GM06990 (cell line): ENCODE data around the gene ATOH8.
A peak's percentile ranks its signal among the peaks of the same experiment; 100 is the strongest.

Source experiments
- DNase-seq: peaks from one replicate; pipeline ENCODE4 v3.0.0-alpha.2; 2011; ENCODE audit not compliant: insufficient read length; ENCODE audit errors: extremely low read depth
- H3K27me3 ChIP-seq: replicated peaks from 2 replicates; pipeline ENCODE4 v1.6.0; 2011; ENCODE audit warnings: low read length; ENCODE audit not compliant: control insufficient read depth, insufficient read depth
- H3K36me3 ChIP-seq: 2 replicates; pipeline ENCODE4 v1.5.1; 2011; ENCODE audit warnings: low read length; ENCODE audit not compliant: control insufficient read depth, insufficient read depth
- H3K4me3 ChIP-seq: replicated peaks from 2 replicates; pipeline ENCODE4 v1.5.1; 2011; ENCODE audit warnings: low read depth, mild to moderate bottlenecking, control low read depth, low read length
- CTCF ChIP-seq: IDR thresholded peaks from 2 replicates; pipeline ENCODE4 v1.5.1; 2011; ENCODE audit warnings: low read length, control low read depth, mild to moderate bottlenecking, inconsistent platforms; ENCODE audit not compliant: insufficient read depth, poor library complexity, severe bottlenecking

The ATOH8 gene

GRCh38 chr2:85754313-85755095 is 713 bp downstream of the ATOH8 start:
- peaks cover 6% of the 10 kb centered on the region for H3K27me3 ChIP-seq
- peak overlapping the region; percentile 13 for H3K4me3 ChIP-seq
- peak; percentile 41 for DNase-seq
- H3K36me3 ChIP-seq, result no peaks in the 10 kb centered on the region
- TF ChIP-seq CTCF, result peak; percentile 6

- no peak for DNase-seq
- H3K36me3 ChIP-seq, result no peaks in the 10 kb centered on the region
- peaks cover 6% of the 10 kb centered on the region for H3K27me3 ChIP-seq
- TF ChIP-seq CTCF, result no peak
- no peak overlapping the region for H3K4me3 ChIP-seq
Observed at GRCh38 chr2:85755122-85756027, 1.6 kb downstream of the ATOH8 start.

- Histone ChIP-seq H3K27me3 (peaks cover 5% of the 10 kb centered on the region), H3K36me3 (no peaks in the 10 kb centered on the region), H3K4me3 (no peak overlapping the region)
- no peak for DNase-seq
- no peak for TF ChIP-seq CTCF
Observed at GRCh38 chr2:85756195-85756594, 2.4 kb downstream of the ATOH8 start.

GRCh38 chr2:85756822-85757435 is 3.1 kb downstream of the ATOH8 start:
- H3K36me3 ChIP-seq, result no peaks in the 10 kb centered on the region
- TF ChIP-seq CTCF, result no peak
- DNase-seq, result no peak
- H3K27me3 ChIP-seq, result peaks cover 5% of the 10 kb centered on the region
- H3K4me3 ChIP-seq, result no peak overlapping the region

DNA sequence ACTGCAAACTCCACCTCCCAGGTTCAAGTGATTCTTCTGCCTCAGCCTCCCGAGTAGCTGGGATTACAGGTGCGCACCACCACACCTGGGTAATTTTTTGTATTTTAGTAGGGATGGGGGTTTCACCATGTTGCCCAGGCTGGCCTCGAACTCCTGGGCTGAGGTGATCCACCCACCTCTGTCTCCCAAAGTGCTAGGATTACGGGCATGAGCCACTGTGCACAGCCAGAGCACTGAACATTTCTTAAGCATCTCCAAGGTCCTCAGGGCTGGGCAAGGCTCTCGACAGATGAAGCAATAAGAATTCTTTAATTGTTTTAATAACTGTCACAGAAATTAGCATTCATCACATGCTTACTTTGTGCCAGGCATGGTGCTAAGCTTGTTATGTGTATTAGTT is 4.1 kb downstream of the ATOH8 start:
- no peak for DNase-seq
- no peaks in the 10 kb centered on the region for H3K36me3 ChIP-seq
- no peak overlapping the region for H3K4me3 ChIP-seq
- H3K27me3 ChIP-seq, result peaks cover 3% of the 10 kb centered on the region
- no peak for TF ChIP-seq CTCF
